A673 (cell line): ENCODE results near the gene CWC15.

Experiments used
- CTCF ChIP-seq: fragments of 300-800, 200-600 bp; sonication (generic); conservative IDR thresholded peaks from 2 replicates; pipeline ENCODE4 v1.5.1; 2017; ENCODE audit warnings: low read depth, mild to moderate bottlenecking, antibody characterized with exemption, low read length, moderate library complexity, mixed read lengths
- EZH2 ChIP-seq: fragments of 200-600 bp; sonication (generic); IDR thresholded peaks from 2 replicates; pipeline ENCODE4 v1.6.1; 2017; ENCODE audit warnings: borderline replicate concordance, low read depth, mild to moderate bottlenecking, mixed read lengths, antibody characterized with exemption, low read length; ENCODE audit not compliant: poor library complexity, severe bottlenecking

GRCh38 chr11:94961255-94961654, 12.1 kb downstream of the CWC15 start:
- TF ChIP-seq CTCF (no peak), EZH2 (no peak)
